ENCODE results near the gene CHD8. TPM values are rescaled to one million over a fixed set of nuclear protein-coding genes. Genes with fewer than 3 reads are reported as not detected.

Gene CHD8
- total and polyA plus RNA-seq, 12 donors = 19.4 to 47.5 (median 37.3) TPM

GRCh38 chr14:21486640-21487087 is 30.7 kb upstream of the CHD8 start:
- ATAC-seq (no peak), DNase-seq (no peak)
- intact Hi-C loops (cut with DNase I) = no loop called here
- Histone ChIP-seq H3K9me3 (no peaks in the 10 kb centered on the region), H3K27ac (no peak overlapping the region), H3K27me3 (no peaks in the 10 kb centered on the region), H3K36me3 (peaks cover 0 to 98% (median 41%) of the 10 kb centered on the region in 9 donors), H3K4me3 (no peak overlapping the region), H3K4me1 (peaks cover 0 to 11% (median 0%) of the 10 kb centered on the region in 9 donors)
- WGBS, 2 donors = 90 to 94% methylated on average over 1 of the region's 1 CpG
- TF ChIP-seq CTCF (IDR thresholded peaks at IDR 0.05) = no peak

GRCh38 chr14:21476925-21477681 is 21.2 kb upstream of the CHD8 start, which contains the start of the genes RAB2B and TOX4:
Gene RAB2B (minus strand): TSS chr14:21476959. CDS start chr14:21476872, 87 bp downstream.
Gene TOX4 (plus strand): TSS chr14:21477195. CDS start chr14:21477279, 84 bp downstream.
- intact Hi-C loops (cut with DNase I) = loop anchor here in 6 of 10 donors (1.0 to 5.0 kb wide), 7 partner anchors 20 to 40 kb away; partner anchors contain the start of genes CHD8 (in 6 of the 6) and METTL3 (in 3 of the 6)
- Histone ChIP-seq H3K4me1 (peaks cover 5 to 26% (median 24%) of the 10 kb centered on the region in 9 donors), H3K27ac (peak within 1 kb of the TSS; percentile 59 to 96 (median 86)), H3K9me3 (no peaks in the 10 kb centered on the region), H3K4me3 (peak within 1 kb of the TSS; percentile 68 to 95 (median 83)), H3K27me3 (no peaks in the 10 kb centered on the region), H3K36me3 (peaks cover 0 to 59% (median 6%) of the 10 kb centered on the region in 9 donors)
- WGBS, 2 donors = 0 to 1% methylated on average over 49 of the region's 49 CpGs
- peak; percentile 99 to 100 (median 99) for ATAC-seq
- peak; percentile 90 to 97 for DNase-seq
- TF ChIP-seq CTCF (IDR thresholded peaks at IDR 0.05) = peak; percentile 84 to 99 (median 95)

- no peaks in the 10 kb centered on the region for H3K27me3 ChIP-seq
- ATAC-seq (peak; percentile 83 to 92 (median 88)), DNase-seq (peak in 1 of 2 donors; percentile 86)
- H3K9me3 ChIP-seq = no peaks in the 10 kb centered on the region
- no peak for TF ChIP-seq CTCF (IDR thresholded peaks at IDR 0.05)
- intact Hi-C loops (cut with DNase I) = loop anchor here in 6 of 10 donors (1.0 to 5.0 kb wide), 5 partner anchors 20 to 39 kb away; partner anchors contain the start of genes CHD8 (in 2 of the 6) and METTL3 (in 2 of the 6)
- WGBS, 2 donors = 0 to 2% methylated on average over 27 of the region's 27 CpGs
- peaks cover 5 to 26% (median 23%) of the 10 kb centered on the region in 9 donors for H3K4me1 ChIP-seq
- H3K36me3 ChIP-seq = peaks cover 0 to 58% (median 5%) of the 10 kb centered on the region in 9 donors
- H3K27ac ChIP-seq = peak overlapping the region; percentile 59 to 96 (median 86)
- peak overlapping the region; percentile 59 to 95 (median 82) for H3K4me3 ChIP-seq
These were observed 20.6 kb upstream of the CHD8 start for GRCh38 chr14:21476523-21476924.

- DNase-seq = no peak
These were observed 20.0 kb upstream of the CHD8 start for GRCh38 chr14:21475767-21476522.

More at GRCh38 chr14:21475767-21476522, 20.0 kb upstream of the CHD8 start:
- Histone ChIP-seq H3K4me1 (peaks cover 5 to 26% (median 23%) of the 10 kb centered on the region in 9 donors), H3K9me3 (no peaks in the 10 kb centered on the region), H3K4me3 (peak overlapping the region; percentile 59 to 95 (median 82)), H3K27me3 (no peaks in the 10 kb centered on the region), H3K36me3 (peaks cover 0 to 57% (median 4%) of the 10 kb centered on the region in 9 donors), H3K27ac (peak overlapping the region in 9 of 10 donors; percentile 82 to 96 (median 87))
- intact Hi-C loops (cut with DNase I) = loop anchor here in 6 of 10 donors (1.0 to 5.0 kb wide), 5 partner anchors 19 to 39 kb away; partner anchors contain the start of genes CHD8 (in 2 of the 6) and METTL3 (in 2 of the 6)
- peak in 2 of 8 donors; percentile 1 to 2 for ATAC-seq
- 36 to 39% methylated on average over 10 of the region's 10 CpGs for WGBS, 2 donors
- TF ChIP-seq CTCF (IDR thresholded peaks at IDR 0.05) = no peak

Data from heart right ventricle (tissue), 16 donors.